Activated CD4-positive, alpha-beta T cell treated with anti-CD3 and anti-CD28 coated beads for 48 hours (primary cell): Measurements from ENCODE around the gene CMPK2.
"Not testable (repeated sequence)": the region's sequence is repeated elsewhere in the genome, so short reads cannot be mapped to it uniquely, and the experiment has no call there.

Experiments used
- DNase-seq: peaks from one replicate; pipeline ENCODE4 v3.0.0-alpha.2; 2020

CMPK2 gene

GRCh38 chr2:6879011-6879410 is 13.3 kb upstream of the CMPK2 start:
- DNase-seq, result no peak

DNA sequence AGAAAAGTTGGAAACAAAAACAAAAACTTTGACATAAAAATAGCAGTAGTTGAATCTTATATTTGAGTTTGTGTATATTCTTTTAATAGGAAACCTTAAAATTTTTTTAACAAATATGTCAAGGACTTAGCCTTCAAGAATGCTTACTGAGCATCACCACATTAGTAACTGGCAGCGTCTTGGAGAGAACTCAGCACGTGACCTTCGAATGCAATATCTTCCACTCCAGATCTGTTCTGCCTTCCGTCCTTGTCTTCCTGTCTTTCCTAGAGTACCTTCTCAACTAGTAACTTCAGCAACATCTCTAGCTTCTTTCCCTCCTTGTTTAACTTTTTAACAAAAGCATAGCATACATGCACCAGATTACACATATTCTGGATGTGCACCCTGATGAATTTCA is 12.8 kb upstream of the CMPK2 start:
- DNase-seq, result no peak

DNA sequence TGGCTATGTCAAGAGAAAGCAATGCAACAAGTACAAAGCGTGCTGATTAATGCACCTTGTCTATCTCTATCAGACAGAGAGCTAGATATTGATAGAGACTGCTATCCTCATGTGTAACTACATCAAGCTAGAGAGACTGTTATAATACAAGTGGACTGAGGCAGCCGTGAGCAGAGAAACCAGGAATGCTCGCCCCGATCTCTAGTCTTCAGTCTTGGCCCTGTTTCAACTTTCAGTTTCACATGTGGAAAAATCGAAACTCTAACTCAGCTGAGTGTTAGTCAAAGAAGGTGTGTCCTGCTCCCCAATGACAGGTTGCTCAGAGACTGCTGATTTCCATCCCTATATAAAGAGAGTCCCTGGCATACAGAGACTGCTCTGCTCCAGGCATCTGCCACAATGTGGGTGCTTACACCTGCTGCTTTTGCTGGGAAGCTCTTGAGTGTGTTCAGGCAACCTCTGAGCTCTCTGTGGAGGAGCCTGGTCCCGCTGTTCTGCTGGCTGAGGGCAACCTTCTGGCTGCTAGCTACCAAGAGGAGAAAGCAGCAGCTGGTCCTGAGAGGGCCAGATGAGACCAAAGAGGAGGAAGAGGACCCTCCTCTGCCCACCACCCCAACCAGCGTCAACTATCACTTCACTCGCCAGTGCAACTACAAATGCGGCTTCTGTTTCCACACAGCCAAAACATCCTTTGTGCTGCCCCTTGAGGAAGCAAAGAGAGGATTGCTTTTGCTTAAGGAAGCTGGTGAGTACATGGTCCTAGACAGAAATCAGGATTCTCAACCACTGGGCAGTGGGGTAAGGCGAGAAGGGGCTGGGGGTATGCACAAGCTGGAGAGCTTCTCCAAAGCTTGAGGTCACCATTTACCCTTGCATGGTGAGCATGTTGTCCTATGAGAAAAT is 11.9 kb upstream of the CMPK2 start, which contains the start of gene RSAD2:
Gene RSAD2 (plus strand): TSS at position 376 of the 903 bp plus-strand sequence. CDS start 24 bp downstream, at position 400.
- DNase-seq, result peak; percentile 33

DNA sequence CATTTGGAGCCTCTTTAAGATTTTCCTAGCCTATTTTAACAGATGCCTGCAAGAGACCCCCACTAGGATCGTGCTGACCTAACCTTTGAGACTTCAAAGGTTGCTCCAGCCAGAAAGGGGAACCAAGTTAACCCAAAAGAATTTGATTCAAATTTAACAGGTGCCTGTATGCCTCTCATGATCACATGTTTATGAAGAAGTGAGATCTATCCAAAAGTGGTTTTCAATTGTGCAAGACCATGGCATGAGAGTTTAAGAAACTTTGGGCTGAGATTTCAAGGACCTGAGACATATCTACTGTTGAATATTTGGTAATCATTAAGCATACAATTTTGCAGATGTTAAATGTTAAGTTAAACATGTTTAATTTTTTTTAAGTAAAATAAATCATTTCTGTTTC is 10.6 kb upstream of the CMPK2 start:
- DNase-seq, result no peak

DNA sequence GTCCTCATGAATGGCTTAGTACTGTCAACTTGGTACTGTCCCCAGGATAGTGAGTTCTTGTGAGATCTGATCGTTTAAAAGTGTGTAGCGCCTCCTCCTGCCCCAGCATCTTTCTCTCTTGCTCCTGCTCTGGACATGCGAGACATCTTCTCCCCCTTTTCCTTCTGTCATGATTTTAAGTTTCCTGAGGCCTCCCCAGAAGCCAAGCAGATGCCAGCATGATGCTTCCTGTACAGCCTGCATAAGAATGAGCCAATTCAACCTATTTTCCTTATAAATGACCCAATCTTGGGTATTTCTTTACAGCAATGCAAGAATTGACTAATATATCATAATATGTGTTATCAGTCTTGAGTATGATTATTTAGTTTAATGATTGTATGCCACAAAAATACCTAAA is 8.3 kb upstream of the CMPK2 start:
- DNase-seq, result no peak

GRCh38 chr2:6872394-6872793 is 6.7 kb upstream of the CMPK2 start:
- no peak for DNase-seq

DNA sequence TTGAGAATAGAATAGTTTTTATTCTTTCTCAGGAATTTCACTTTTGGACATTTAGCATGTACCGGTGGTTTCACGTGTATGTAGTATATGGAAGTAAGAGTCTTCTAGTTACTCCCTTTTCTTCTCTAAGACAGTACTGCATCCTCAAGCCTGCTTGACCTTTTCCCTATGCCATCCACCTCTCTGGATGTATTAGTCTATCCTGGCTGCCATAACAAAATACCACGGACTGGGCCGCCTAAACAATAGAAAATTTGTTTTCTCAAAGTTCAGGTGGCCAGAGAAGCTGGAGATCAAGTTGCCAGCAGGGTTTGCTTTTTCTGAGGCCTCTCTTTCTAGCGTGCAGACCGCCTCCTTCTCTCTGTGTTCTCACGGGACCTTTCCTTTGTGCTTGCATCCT is 1.3 kb upstream of the CMPK2 start:
- no peak for DNase-seq

GRCh38 chr2:6866275-6866671 is 566 bp upstream of the CMPK2 start:
- DNase-seq, result peak; percentile 48

GRCh38 chr2:6864923-6865345 is 773 bp downstream of the CMPK2 start:
- peak; percentile 32 for DNase-seq

DNA sequence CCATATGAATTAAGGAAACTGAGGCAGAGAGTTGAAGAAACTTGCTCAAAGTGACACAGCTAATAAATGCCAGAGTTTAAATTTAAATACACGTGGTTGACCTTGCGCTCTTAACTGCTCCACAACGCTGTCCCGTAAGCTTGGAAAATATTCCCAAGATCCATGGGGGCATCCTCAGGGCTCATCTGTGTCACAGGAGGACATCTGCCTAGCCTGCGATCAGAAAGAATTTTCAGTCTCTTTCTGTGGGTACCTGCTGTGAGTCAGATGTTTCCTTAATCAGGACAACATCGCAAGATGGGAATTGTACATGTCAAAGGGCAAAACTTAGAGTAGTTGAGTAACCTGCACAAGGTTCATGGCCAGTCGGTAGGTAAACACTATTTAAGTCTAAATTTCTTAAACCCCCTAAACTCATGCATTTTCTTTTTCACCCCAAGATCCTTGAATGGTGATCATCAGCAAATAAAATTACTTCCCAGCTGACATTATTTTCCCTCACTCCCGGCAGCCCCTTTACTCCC is 1.4 kb downstream of the CMPK2 start:
- no peak for DNase-seq

DNA sequence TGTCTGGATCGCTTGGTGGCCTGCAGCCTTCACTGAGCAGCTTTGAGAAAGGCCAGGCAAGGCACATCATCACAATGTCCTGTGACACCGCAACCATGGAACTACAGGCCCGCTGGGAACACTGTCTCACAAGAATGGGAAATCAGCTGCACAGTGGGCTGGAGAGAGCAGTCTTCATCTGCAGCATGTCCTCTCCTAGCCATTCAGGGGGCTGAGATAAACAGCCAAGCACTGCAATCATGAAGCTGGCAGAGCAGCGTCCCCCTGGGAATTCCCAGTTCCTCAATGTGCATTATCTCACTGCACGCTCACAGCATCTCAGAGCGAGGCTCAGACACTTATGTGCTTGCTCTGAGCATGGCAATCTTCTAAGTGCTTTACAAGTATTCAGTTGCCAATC is 1.9 kb downstream of the CMPK2 start:
- no peak for DNase-seq

- DNase-seq, result no peak
These were observed 5.4 kb downstream of the CMPK2 start for GRCh38 chr2:6860296-6860695.

- not testable (repeated sequence) for DNase-seq
These were observed 7.2 kb downstream of the CMPK2 start for GRCh38 chr2:6858466-6859027.

DNA sequence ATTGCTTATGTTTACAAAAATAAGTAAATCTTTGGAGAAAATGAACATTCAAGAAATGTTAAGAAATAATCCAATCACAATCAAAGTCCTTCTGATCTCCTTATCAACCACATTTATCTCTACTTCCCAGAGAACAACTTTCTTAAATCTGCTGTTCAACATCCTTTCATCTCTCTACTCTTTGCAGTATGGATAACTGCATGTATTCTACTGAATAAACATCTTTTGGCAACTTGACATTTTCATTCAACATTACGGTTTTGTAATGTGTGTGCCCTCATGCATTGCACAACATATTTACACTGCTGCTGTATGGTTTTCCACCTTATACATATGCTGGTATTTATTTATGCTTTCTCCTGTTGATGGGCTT is 9.2 kb downstream of the CMPK2 start:
- DNase-seq, result no peak

GRCh38 chr2:6855860-6856547 is 9.7 kb downstream of the CMPK2 start:
- no peak for DNase-seq

DNA sequence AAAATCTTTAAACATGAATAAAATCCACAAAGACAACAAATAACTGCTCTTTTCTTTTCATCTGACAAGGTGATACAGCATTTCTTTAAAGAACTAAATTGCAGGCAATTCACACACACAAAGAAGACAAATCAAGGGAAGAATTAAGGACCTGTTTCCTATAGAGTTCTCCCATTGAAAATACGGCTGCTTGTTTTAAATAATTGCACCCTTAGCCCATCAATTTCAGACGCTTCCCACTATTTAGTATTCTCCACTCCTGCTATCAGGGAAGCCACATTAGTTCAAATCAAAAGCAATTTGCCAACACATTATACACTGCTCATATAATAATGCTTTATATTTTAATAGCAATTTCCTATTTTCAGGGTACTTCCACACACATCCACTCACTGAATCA is 11.3 kb downstream of the CMPK2 start:
- DNase-seq, result no peak

- DNase-seq, result no peak
These were observed 13.5 kb downstream of the CMPK2 start for GRCh38 chr2:6852195-6852594.

GRCh38 chr2:6846967-6847681 is 18.6 kb downstream of the CMPK2 start:
- no peak for DNase-seq

DNA sequence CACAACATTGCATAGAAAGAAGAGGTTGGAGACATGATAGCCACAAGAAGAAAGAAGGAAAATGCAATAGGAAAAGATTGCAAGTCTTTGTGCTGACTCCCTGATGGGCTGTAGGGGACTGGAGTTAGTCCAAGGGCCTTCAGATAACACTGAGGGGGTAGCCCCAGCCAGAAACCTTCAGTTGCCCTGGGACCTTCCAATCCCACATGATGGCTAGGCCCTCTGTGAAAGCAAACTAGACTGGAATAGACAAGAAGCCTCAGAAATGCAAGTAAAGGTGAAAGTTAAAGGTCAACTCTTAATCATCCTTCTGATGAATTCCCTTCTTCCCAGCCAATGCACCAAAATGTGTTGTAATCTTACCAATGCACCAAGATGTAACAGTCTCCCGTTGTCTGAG is 19.2 kb downstream of the CMPK2 start:
- no peak for DNase-seq

- no peak for DNase-seq
These were observed 19.8 kb downstream of the CMPK2 start for GRCh38 chr2:6845903-6846302.

DNA sequence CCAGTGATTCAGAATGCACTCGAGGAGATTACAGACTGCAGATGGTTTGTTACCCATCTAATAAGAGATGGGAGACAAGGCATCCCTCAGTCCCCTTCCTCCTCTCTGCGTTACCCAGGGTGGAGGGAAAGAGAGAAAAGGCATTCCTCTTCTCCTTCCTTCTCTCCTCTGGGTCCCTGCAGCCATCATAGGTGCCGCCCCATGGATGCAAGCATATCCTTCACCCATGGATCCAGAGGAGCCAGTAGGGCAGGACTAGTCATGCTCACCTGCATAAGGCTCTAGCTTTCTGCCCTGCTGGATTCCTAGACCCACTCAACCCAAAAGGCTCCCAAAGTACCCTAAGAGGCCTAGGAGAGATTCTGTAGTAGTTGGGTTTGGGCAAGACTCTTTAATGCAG is 20.4 kb downstream of the CMPK2 start:
- peak; percentile 17 for DNase-seq

DNA sequence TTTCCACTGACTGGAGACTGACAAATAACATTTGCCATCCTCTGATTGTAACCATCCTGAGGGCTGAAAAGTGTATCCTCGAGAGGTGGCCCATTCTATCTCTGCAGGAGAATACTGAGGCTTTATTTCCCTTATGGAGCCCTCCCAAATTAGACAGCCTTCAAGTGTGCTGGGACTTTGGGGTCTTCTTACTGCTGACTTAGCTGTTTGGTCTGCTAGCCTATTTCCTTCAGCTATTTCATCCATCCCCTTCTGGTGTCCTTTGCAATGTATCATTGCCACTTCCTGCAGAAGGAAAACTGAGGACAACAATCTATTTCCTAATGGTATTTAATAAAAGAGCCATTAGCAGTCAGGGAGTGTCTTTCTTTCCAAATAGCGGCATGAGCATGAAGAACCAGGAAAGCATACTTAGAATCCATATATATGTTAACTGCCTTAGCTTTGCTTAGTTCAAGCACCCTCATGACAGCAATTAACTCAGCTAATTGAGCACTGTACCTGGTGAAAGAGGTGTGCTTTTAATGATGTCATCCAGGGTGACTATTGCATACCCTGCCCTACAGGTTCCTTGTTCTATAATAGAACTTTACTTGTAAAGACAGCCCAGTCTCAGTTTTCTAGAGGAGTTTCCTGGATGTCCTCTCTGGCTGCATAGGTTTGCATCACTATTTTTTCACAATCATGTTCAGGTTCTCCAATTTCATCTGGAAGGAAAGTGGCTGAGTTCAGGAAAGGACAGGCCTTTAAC is 24.0 kb downstream of the CMPK2 start:
- no peak for DNase-seq
